Ishikawa (cell line): ENCODE data around the gene GTF3C5.

ENCODE experiments used
- REST ChIP-seq: IDR thresholded peaks from 2 replicates; pipeline ENCODE4 v1.6.1; 2012; ENCODE audit warnings: low read depth, mild to moderate bottlenecking
- TAF1 ChIP-seq: IDR thresholded peaks from 2 replicates; pipeline ENCODE4 v1.6.1; 2012; ENCODE audit warnings: low read depth, mild to moderate bottlenecking
- USF1 ChIP-seq: IDR thresholded peaks from 2 replicates; pipeline ENCODE4 v1.6.1; 2012
- YY1 ChIP-seq: IDR thresholded peaks from 2 replicates; pipeline ENCODE4 v1.6.1; 2012; ENCODE audit warnings: low read depth
- ZBTB7A ChIP-seq: IDR thresholded peaks from 2 replicates; pipeline ENCODE4 v1.6.1; 2012; ENCODE audit warnings: low read depth

GRCh38 chr9:132985489-132985888 is 45.3 kb upstream of the GTF3C5 start:
- TF ChIP-seq TAF1 (no peak), REST (no peak), YY1 (no peak), USF1 (no peak), ZBTB7A (no peak)
